Measurements from ENCODE around the gene FAM219A. TPM values are rescaled to one million over a fixed set of nuclear protein-coding genes. Genes with fewer than 3 reads are reported as not detected.

The FAM219A gene
- polyA plus RNA-seq, 3 donors = 0.61 to 15.3 (median 1.2) TPM

- H3K36me3 ChIP-seq (replicated peaks in 1 of 2; ENCODE audit: control insufficient read depth in 1 of 2, insufficient read depth in 2 of 2, low read length in 2 of 2) = no peaks in the 10 kb centered on the region
- no peak overlapping the region for H3K27ac ChIP-seq (ENCODE audit: low read depth in 1 of 2, low read length in 2 of 2)
- peaks cover 0 to 27% of the 10 kb centered on the region in 2 donors for H3K27me3 ChIP-seq (ENCODE audit: control insufficient read depth in 2 of 2, insufficient read depth in 2 of 2, low read length in 2 of 2)
- H2AFZ ChIP-seq (ENCODE audit: insufficient read depth, low read depth, low read length, poor library complexity, severe bottlenecking) = peak overlapping the region; percentile 87
- peak overlapping the region; percentile 92 for H3K4me2 ChIP-seq (replicated peaks; ENCODE audit: extremely low read depth, low read length, poor library complexity, severe bottlenecking)
- peaks cover 39% of the 10 kb centered on the region for H3K4me1 Mint-ChIP-seq
- H3K9me3 ChIP-seq (replicated peaks in 1 of 2; ENCODE audit: control insufficient read depth in 1 of 2, insufficient read depth in 1 of 2, low read length in 2 of 2) = peaks cover 0 to under 1% of the 10 kb centered on the region in 2 donors
- H3K36me3 Mint-ChIP-seq = peaks cover 0 to 6% of the 10 kb centered on the region in 2 donors
- peak overlapping the region; percentile 61 for H3K9ac ChIP-seq (ENCODE audit: insufficient read depth, low read length, poor library complexity, severe bottlenecking)
- WGBS (ENCODE audit: insufficient coverage) = 0% methylated on average over 16 of the region's 21 CpGs
- H3K27ac Mint-ChIP-seq = peak overlapping the region in 2 of 7 donors; percentile 18 to 71
- peak overlapping the region; percentile 89 to 94 for H3K4me3 Mint-ChIP-seq
- H3K4me1 ChIP-seq (ENCODE audit: control insufficient read depth in 1 of 2, insufficient read depth in 2 of 2, low read length in 2 of 2) = peaks cover 35 to 45% of the 10 kb centered on the region in 2 donors
- DNase-seq = no peak
- H4K20me1 ChIP-seq (ENCODE audit: insufficient read depth, low read length) = no peaks in the 10 kb centered on the region
- peaks cover 0 to 5% (median under 1%) of the 10 kb centered on the region in 7 donors for H3K9me3 Mint-ChIP-seq
- TF ChIP-seq CTCF (IDR thresholded peaks at IDR 0.05) = no peak
- peaks cover 33 to 51% (median 36%) of the 10 kb centered on the region in 3 donors for H3K27me3 Mint-ChIP-seq (ENCODE audit: low read depth in 3 of 3)
- no peaks in the 10 kb centered on the region for H3K79me2 ChIP-seq (ENCODE audit: insufficient read depth, low read length)
- peak overlapping the region; percentile 56 to 90 (median 74) for H3K4me3 ChIP-seq (replicated peaks in 1 of 3; ENCODE audit: low read depth in 2 of 3, low read length in 3 of 3)
- intact Hi-C loops (cut with micrococcal nuclease) = loop anchor here (5.0 kb wide), 3 partner anchors 45 to 145 kb away; partner anchors contain the start of genes DNAI1 (in 1 of the 2), ENHO (in 1 of the 2) and FAM219A (in 1 of the 2)
Measured at GRCh38 chr9:34377404-34377746, 81.0 kb downstream of the FAM219A start.

GRCh38 chr9:34376596-34377403 is 81.6 kb downstream of the FAM219A start, which contains the start of gene MYORG:
TSS of gene MYORG (minus strand) at chr9:34376898. CDS start at chr9:34372943, 3,955 bp downstream.
- peaks cover 39% of the 10 kb centered on the region for H3K4me1 Mint-ChIP-seq
- H3K4me1 ChIP-seq (ENCODE audit: control insufficient read depth in 1 of 2, insufficient read depth in 2 of 2, low read length in 2 of 2) = peaks cover 35 to 45% of the 10 kb centered on the region in 2 donors
- no peaks in the 10 kb centered on the region for H3K79me2 ChIP-seq (ENCODE audit: insufficient read depth, low read length)
- H3K4me3 ChIP-seq (replicated peaks in 1 of 3; ENCODE audit: low read depth in 2 of 3, low read length in 3 of 3) = peak within 1 kb of the TSS; percentile 56 to 90 (median 74)
- peak within 1 kb of the TSS; percentile 92 for H3K4me2 ChIP-seq (replicated peaks; ENCODE audit: extremely low read depth, low read length, poor library complexity, severe bottlenecking)
- peaks cover 2 to 8% (median 6%) of the 10 kb centered on the region in 7 donors for H3K9me3 Mint-ChIP-seq
- peak within 1 kb of the TSS; percentile 89 to 94 for H3K4me3 Mint-ChIP-seq
- DNase-seq = peak; percentile 59 to 71 (median 67)
- peaks cover 27 to 46% (median 30%) of the 10 kb centered on the region in 3 donors for H3K27me3 Mint-ChIP-seq (ENCODE audit: low read depth in 3 of 3)
- H3K9ac ChIP-seq (ENCODE audit: insufficient read depth, low read length, poor library complexity, severe bottlenecking) = peak within 1 kb of the TSS; percentile 61
- peaks cover 0 to 6% of the 10 kb centered on the region in 2 donors for H3K36me3 Mint-ChIP-seq
- under 1% methylated on average over 50 of the region's 54 CpGs for WGBS (ENCODE audit: insufficient coverage)
- H3K27ac ChIP-seq (ENCODE audit: low read depth in 1 of 2, low read length in 2 of 2) = no peak within 1 kb of the TSS
- H3K27ac Mint-ChIP-seq = peak within 1 kb of the TSS in 6 of 7 donors; percentile 54 to 80 (median 71)
- no peaks in the 10 kb centered on the region for H4K20me1 ChIP-seq (ENCODE audit: insufficient read depth, low read length)
- peak within 1 kb of the TSS; percentile 87 for H2AFZ ChIP-seq (ENCODE audit: insufficient read depth, low read depth, low read length, poor library complexity, severe bottlenecking)
- intact Hi-C loops (cut with micrococcal nuclease) = loop anchor here (5.0 kb wide), 3 partner anchors 44 to 146 kb away; partner anchors contain the start of genes DNAI1 (in 1 of the 2), ENHO (in 1 of the 2) and FAM219A (in 1 of the 2)
- H3K36me3 ChIP-seq (replicated peaks in 1 of 2; ENCODE audit: control insufficient read depth in 1 of 2, insufficient read depth in 2 of 2, low read length in 2 of 2) = no peaks in the 10 kb centered on the region
- H3K27me3 ChIP-seq (ENCODE audit: control insufficient read depth in 2 of 2, insufficient read depth in 2 of 2, low read length in 2 of 2) = peaks cover 0 to 22% of the 10 kb centered on the region in 2 donors
- TF ChIP-seq CTCF (IDR thresholded peaks at IDR 0.05) = no peak
- peaks cover 4 to 6% of the 10 kb centered on the region in 2 donors for H3K9me3 ChIP-seq (replicated peaks in 1 of 2; ENCODE audit: control insufficient read depth in 1 of 2, insufficient read depth in 1 of 2, low read length in 2 of 2)

Data from CD14-positive monocyte (primary cell).